RWPE1 (cell line): ENCODE measurements around the gene ARRB2.
A peak's percentile ranks its signal among the peaks of the same experiment; 100 is the strongest.

Experiments used
- CTCF ChIA-PET: fragments of 350-600 bp; sonication (Branson Sonifier 250); formaldehyde crosslinking; extraction: SDS; loops from one replicate; lab custom pipeline; 2021; lab: Yijun Ruan, JAX
- POLR2A ChIA-PET: fragments of 400-600 bp; formaldehyde crosslinking; extraction: SDS; loops from one replicate; lab custom pipeline; 2020; ENCODE audit warnings: antibody characterized with exemption; ENCODE audit not compliant: low non-redundant PET; lab: Yijun Ruan, JAX
- DNase-seq: peaks from one replicate; pipeline ENCODE4 v3.0.0; 2012; ENCODE audit warnings: low spot score
- H3K27ac ChIP-seq: fragments of 450-650 bp; 2 replicates; pipeline ENCODE4 v1.5.1; 2017
- CTCF ChIP-seq: fragments of 450-650 bp; conservative IDR thresholded peaks from 2 replicates; pipeline ENCODE4 v1.5.1; 2017; ENCODE audit warnings: low read depth, mild to moderate bottlenecking

ARRB2 gene

DNA sequence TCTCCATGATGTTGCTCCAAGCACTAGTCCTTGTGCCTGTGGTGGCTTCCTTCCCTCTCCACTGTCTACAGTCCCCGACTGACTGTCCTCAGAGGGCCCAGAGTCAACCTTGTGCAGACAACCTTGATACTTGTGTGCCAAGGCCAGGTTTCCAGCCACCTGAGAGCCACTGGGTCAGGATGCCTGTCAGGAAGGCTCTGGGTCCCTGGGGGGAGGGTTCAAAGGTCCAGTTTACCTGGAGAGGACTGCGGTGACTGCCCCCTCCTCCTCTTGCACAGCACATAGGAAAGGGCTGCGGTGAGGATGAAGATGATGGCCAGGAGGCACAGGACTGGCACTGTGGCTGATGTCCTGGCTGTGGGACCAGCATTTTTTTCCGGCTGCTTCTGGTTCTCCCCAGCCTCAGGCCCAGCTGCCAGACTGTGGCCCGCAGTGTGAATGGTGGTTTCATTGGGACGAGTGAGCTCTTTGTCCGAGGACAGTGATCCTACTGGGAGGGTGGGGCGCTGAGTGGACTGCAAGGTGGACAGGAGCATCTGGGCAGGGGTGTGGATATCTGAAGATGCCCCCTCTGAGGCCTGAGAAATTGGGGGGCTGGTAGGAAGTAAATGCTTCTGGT lies 24.5 kb downstream of the ARRB2 start:
- POLR2A ChIA-PET, result no interaction called here
- no peak for TF ChIP-seq CTCF
- CTCF ChIA-PET, result no interaction called here
- no peak for DNase-seq
- no peak overlapping the region for H3K27ac ChIP-seq

DNA sequence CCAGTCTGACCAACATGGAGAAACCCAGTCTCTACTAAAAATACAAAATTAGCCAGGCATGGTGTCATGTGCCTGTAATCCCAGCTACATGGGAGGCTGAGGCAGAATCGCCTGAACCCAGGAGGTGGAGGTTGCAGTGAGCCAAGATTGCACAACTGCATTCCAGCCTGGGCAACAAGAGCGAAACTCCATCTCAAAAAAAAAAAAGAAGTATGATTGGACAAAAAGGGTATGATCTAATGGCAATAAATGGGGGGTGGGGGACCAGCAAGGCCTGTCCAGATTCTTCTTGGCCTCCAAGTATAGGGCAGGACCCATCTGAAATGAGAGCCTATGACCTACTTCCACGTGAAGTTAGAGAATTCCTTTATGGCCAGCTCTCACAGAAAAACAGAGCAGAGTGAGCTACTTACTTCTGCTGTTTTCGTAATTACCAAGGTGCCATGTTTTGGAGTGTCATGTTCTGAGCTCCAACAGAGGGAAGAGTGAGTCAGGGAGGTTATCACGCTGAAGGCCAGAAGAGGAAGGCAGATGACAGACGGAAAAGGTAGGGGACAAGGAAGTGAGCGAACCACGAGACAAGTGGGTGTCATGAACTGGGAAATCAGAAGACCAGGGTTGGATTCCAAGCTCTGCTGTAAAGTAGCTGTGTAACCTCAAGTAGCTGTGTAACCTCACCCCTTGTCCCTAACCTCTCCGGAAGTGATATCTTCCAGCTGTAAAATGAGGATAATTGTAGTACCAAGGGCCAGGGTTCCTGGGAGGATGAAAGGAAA lies 25.6 kb downstream of the ARRB2 start:
- H3K27ac ChIP-seq, result no peak overlapping the region
- TF ChIP-seq CTCF, result no peak
- CTCF ChIA-PET, result interaction anchor here (0.6 to 1.4 kb wide), 4 partner anchors 27 to 144 kb away, joined by 3 to 5 read pairs (median 4); no protein-coding TSS in a partner anchor
- no peak for DNase-seq
- POLR2A ChIA-PET, result no interaction called here

DNA sequence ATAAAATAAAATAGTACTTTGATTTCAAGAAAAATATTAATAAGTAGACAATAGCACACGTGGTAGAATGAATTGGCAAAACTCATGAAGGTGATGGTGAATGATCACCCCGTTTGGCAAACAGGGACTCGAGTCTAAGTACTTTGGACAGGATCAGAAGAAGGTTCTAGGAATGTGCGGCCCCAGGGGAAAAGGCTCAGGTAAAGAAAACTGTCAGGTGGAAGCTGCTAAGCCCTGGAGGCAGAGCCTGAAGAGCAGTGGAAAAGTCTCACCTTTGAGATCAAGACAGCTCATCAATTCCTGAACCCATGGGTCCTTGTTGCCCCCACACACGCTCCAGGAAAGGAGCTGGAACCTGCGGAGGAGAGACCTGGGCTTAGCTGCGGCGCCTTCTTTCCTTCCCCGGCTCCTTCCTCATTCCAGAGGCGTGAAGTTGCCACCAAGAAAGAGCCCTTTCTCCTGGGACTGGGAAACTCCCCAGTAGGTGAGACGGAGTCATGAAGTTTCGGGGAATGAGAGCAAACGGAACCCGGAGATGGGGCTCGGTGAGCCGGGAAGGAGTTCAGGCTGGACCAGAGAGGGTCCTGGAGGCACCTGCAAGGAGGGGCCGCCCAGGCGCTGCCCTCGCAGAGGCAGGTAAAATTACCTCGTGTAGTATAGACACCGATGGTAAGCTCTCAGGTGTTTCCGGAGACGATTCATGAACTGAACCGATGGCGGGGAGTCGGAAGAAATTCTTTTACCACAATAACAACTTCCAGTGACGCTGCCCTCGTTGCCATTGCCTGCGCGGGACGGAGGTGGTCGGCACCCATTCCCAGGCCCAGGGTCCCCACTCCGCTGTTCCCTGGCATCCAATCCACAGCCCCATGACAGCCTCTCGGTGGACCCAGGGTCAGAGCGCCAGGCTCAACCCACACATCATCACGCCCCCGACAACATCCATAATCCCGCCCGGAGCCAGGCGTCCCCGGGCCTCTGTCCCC lies 28.0 kb downstream of the ARRB2 start:
- peak; percentile 46 for DNase-seq
- no peak for TF ChIP-seq CTCF
- POLR2A ChIA-PET, result interaction anchor here (0.6 kb wide), 1 partner anchor 28 kb away, joined by 3 read pairs; no protein-coding TSS in a partner anchor
- CTCF ChIA-PET, result interaction anchor here (0.9 to 1.1 kb wide), 3 partner anchors 26 to 52 kb away, joined by 3 to 4 read pairs (median 3); partner anchors contain the start of gene ARRB2
- H3K27ac ChIP-seq, result no peak overlapping the region

DNA sequence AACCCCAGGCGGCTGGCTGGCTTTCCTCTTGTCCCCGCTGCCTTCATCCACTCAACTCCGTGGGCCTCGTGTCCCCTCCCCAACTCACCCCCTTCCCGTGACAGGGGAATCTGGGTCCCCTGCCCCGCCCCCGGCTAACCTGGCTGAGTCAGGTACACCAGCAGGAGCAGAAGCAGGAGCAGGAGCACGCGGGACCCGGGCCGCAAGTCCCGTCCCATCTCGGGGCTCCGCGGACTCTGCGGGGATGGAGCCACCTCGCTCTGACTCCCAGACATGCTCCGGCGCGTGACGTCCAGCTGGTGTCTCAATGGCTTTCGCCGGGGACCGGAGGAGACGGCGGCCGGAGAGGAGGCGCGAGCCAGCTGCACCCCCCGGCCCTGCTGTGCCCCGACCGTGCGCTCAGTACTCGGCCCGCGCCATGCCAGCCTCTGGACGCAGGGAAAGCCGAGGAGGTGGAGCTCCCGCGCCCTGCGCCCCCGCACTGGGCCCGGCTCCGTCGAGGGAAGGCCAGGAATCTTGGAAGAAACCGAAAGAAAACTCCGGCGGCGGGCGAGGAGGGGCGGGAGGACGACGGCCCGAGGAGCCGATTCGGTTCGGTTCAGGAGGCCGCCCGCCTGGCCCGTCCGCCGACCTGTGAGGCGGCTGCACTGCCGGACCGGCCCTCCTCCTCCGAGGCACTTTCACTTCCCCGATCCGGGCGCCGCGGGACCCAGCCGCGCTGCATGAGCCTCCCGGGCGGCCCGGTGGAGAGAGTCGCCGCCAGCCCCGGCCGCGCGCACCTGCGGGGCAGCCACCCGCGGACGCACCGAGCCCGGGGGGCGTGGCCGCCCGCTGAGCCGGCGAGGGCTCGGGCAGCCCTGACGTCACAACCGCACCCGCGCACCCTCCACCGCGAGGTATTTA lies 28.9 kb downstream of the ARRB2 start, which contains the start of the genes CXCL16 and ZMYND15:
Gene CXCL16 (minus strand): TSS at position 807 of the 903 bp plus-strand sequence. CDS start 589 bp downstream, at position 218.
Gene ZMYND15 (plus strand): TSS at position 712 of the 903 bp plus-strand sequence. CDS start 716 bp downstream, outside the sequence.
- ChIA-PET CTCF (interaction anchor here (0.7 to 1.1 kb wide), 4 partner anchors 25 to 55 kb away, joined by 3 to 4 read pairs (median 3); partner anchors contain the start of gene ARRB2), POLR2A (no interaction called here)
- TF ChIP-seq CTCF, result no peak
- DNase-seq, result peak; percentile 72
- no peak within 1 kb of the TSS for H3K27ac ChIP-seq

DNA sequence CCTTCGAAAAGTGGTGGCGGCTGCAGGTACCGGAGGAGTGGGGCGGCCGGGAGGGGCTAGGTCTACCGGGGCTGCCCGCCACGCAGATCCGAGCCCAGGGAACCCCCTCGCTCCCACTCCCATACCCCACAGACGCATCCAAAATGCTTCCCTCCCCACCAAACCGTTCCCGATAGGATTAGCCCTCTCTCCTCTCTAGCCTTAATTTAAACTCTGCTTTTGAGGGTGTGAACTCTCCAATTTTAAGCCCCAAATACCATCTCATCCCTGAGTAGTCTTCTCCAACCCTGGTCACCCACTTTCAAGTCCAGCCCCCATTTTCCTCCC lies 29.6 kb downstream of the ARRB2 start:
- CTCF ChIA-PET, result no interaction called here
- POLR2A ChIA-PET, result interaction anchor here (0.6 kb wide), 1 partner anchor 16 kb away, joined by 17 read pairs; no protein-coding TSS in a partner anchor
- no peak for TF ChIP-seq CTCF
- no peak overlapping the region for H3K27ac ChIP-seq
- DNase-seq, result no peak
